Measurements from ENCODE around the gene WIPF1. TPM values are rescaled to one million over a fixed set of nuclear protein-coding genes. Genes with fewer than 3 reads are reported as not detected.

WIPF1 gene
- total RNA-seq, 1 experiment from 2014 or later, result 0.59 TPM

DNA sequence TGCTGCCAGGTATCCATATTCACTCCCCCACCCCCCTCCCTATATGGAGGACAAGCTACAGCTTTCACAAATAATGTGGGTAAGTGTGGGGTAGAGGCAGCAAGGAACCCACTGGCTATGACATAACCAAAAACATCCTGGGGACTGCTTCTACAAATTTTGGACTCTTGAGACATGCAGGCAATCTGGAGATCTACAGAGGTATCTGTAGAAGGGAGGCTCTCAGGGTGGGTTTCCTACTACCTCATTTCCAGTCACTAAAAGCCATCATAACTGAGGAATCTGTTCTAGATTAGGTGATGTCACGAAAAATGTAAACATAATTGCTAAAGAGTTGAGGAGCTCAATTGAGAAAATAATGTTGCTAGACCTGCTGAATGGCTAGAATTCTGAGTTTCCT, 46.8 kb upstream of the WIPF1 start:
- intact Hi-C loops (cut with micrococcal nuclease), result no loop called here
- Histone ChIP-seq H3K9ac (ENCODE audit: low read length) (no peak overlapping the region), H3K36me3 (ENCODE audit: control insufficient read depth in 1 of 2, insufficient read depth in 2 of 2, low read length in 2 of 2) (no peaks in the 10 kb centered on the region), H3K27ac (ENCODE audit: low read depth, low read length) (no peak overlapping the region), H3K9me2 (ENCODE audit: insufficient read depth) (no peaks in the 10 kb centered on the region), H3K4me3 (replicated peaks in 1 of 2; ENCODE audit: low read depth in 1 of 2, low read length in 2 of 2) (no peak overlapping the region), H4K20me1 (ENCODE audit: insufficient read depth) (no peaks in the 10 kb centered on the region), H3K9me3 (ENCODE audit: control insufficient read depth in 1 of 2, insufficient read depth in 1 of 2, low read depth in 1 of 2, low read length in 2 of 2) (peaks cover 0 to 6% of the 10 kb centered on the region in 2 experiments; a peak in 1 of 4 replicates), H3K4me2 (ENCODE audit: low read length) (no peak overlapping the region), H3K4me1 (ENCODE audit: control insufficient read depth in 1 of 2, insufficient read depth in 2 of 2, low read length in 2 of 2) (no peaks in the 10 kb centered on the region), H2AFZ (ENCODE audit: low read depth, low read length, poor library complexity, severe bottlenecking) (no peak overlapping the region), H3K27me3 (ENCODE audit: insufficient read depth, low read length) (no peaks in the 10 kb centered on the region), H3K79me2 (ENCODE audit: insufficient read depth, low read length) (no peaks in the 10 kb centered on the region)
- ChIA-PET CTCF (no interaction called here), POLR2A (no interaction called here), RAD21 (ENCODE audit: low non-redundant PET in 1 of 2, low total read pairs in 2 of 2, uncharacterized antibody in 2 of 2, unreplicated experiment in 2 of 2) (no interaction called here)
- DNase-seq (ENCODE audit: low read depth, low spot score) (no peak), ATAC-seq (no peak)
- TF ChIP-seq RAD21 (IDR thresholded peaks at IDR 0.05; ENCODE audit: low read depth), result no peak
- no peak for TF ChIP-seq EGR1 (IDR thresholded peaks at IDR 0.05; ENCODE audit: low read depth)
- no peak for TF ChIP-seq EZH2 (IDR thresholded peaks at IDR 0.05)
- TF ChIP-seq JUND (IDR thresholded peaks at IDR 0.05), result no peak
- TF ChIP-seq, protein P1, sequence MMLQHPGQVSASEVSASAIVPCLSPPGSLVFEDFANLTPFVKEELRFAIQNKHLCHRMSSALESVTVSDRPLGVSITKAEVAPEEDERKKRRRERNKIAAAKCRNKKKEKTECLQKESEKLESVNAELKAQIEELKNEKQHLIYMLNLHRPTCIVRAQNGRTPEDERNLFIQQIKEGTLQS (IDR thresholded peaks at IDR 0.05), result no peak
- TF ChIP-seq SRF (IDR thresholded peaks at IDR 0.05; ENCODE audit: low read depth), result no peak
- TF ChIP-seq YY1 (IDR thresholded peaks at IDR 0.05; ENCODE audit: extremely low read depth, insufficient replicate concordance, low read depth, low read length), result no peak
- BruUV-seq (replicated peaks), result no TSS peak

DNA sequence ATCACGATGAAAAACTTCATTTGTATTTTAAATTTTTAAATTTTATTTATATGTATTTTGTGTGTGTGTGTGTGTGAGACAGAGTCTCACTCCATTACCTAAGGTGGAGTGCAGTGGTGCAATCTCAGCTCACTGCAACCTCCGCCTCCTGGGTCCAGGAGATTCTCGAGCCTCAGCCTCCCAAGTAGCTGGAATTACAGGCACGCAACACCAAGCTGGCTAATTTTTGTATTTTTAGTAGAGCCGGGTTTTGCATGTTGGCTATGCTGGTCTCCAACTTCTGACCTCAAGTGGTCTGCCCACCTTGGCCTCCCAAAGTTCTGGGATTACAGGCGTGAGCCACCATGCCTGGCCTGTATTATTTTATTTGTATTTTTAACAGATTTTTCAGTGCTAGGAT, 45.8 kb upstream of the WIPF1 start:
- no TSS peak for BruUV-seq (replicated peaks)
- Histone ChIP-seq H4K20me1 (ENCODE audit: insufficient read depth) (no peaks in the 10 kb centered on the region), H3K9me2 (ENCODE audit: insufficient read depth) (no peaks in the 10 kb centered on the region), H3K4me3 (replicated peaks in 1 of 2; ENCODE audit: low read depth in 1 of 2, low read length in 2 of 2) (no peak overlapping the region), H3K27me3 (ENCODE audit: insufficient read depth, low read length) (no peaks in the 10 kb centered on the region), H3K9ac (ENCODE audit: low read length) (no peak overlapping the region), H3K79me2 (ENCODE audit: insufficient read depth, low read length) (no peaks in the 10 kb centered on the region), H3K4me1 (ENCODE audit: control insufficient read depth in 1 of 2, insufficient read depth in 2 of 2, low read length in 2 of 2) (no peaks in the 10 kb centered on the region), H3K9me3 (ENCODE audit: control insufficient read depth in 1 of 2, insufficient read depth in 1 of 2, low read depth in 1 of 2, low read length in 2 of 2) (no peaks in the 10 kb centered on the region), H2AFZ (ENCODE audit: low read depth, low read length, poor library complexity, severe bottlenecking) (no peak overlapping the region), H3K27ac (ENCODE audit: low read depth, low read length) (no peak overlapping the region), H3K36me3 (ENCODE audit: control insufficient read depth in 1 of 2, insufficient read depth in 2 of 2, low read length in 2 of 2) (no peaks in the 10 kb centered on the region), H3K4me2 (ENCODE audit: low read length) (no peak overlapping the region)
- intact Hi-C loops (cut with micrococcal nuclease), result no loop called here
- RAD21 ChIA-PET (ENCODE audit: low non-redundant PET in 1 of 2, low total read pairs in 2 of 2, uncharacterized antibody in 2 of 2, unreplicated experiment in 2 of 2), result no interaction called here
- CTCF ChIA-PET, result no interaction called here
- no peak for DNase-seq (ENCODE audit: low read depth, low spot score)
- no peak for ATAC-seq
- POLR2A ChIA-PET, result no interaction called here
- TF ChIP-seq CEBPB (IDR thresholded peaks at IDR 0.05; ENCODE audit: low read depth), result no peak
- TF ChIP-seq, protein P2, sequence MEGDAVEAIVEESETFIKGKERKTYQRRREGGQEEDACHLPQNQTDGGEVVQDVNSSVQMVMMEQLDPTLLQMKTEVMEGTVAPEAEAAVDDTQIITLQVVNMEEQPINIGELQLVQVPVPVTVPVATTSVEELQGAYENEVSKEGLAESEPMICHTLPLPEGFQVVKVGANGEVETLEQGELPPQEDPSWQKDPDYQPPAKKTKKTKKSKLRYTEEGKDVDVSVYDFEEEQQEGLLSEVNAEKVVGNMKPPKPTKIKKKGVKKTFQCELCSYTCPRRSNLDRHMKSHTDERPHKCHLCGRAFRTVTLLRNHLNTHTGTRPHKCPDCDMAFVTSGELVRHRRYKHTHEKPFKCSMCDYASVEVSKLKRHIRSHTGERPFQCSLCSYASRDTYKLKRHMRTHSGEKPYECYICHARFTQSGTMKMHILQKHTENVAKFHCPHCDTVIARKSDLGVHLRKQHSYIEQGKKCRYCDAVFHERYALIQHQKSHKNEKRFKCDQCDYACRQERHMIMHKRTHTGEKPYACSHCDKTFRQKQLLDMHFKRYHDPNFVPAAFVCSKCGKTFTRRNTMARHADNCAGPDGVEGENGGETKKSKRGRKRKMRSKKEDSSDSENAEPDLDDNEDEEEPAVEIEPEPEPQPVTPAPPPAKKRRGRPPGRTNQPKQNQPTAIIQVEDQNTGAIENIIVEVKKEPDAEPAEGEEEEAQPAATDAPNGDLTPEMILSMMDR (IDR thresholded peaks at IDR 0.05 in 2 of 3, conservative IDR thresholded peaks at IDR 0.05 in 1 of 3; ENCODE audit: borderline replicate concordance in 1 of 3, insufficient read depth in 1 of 3, low read depth in 2 of 3, low read length in 2 of 3), result no peak
- no peak for TF ChIP-seq SIN3A (IDR thresholded peaks at IDR 0.05; ENCODE audit: low read depth)
- TF ChIP-seq EZH2 (IDR thresholded peaks at IDR 0.05), result no peak
- TF ChIP-seq, protein P3, sequence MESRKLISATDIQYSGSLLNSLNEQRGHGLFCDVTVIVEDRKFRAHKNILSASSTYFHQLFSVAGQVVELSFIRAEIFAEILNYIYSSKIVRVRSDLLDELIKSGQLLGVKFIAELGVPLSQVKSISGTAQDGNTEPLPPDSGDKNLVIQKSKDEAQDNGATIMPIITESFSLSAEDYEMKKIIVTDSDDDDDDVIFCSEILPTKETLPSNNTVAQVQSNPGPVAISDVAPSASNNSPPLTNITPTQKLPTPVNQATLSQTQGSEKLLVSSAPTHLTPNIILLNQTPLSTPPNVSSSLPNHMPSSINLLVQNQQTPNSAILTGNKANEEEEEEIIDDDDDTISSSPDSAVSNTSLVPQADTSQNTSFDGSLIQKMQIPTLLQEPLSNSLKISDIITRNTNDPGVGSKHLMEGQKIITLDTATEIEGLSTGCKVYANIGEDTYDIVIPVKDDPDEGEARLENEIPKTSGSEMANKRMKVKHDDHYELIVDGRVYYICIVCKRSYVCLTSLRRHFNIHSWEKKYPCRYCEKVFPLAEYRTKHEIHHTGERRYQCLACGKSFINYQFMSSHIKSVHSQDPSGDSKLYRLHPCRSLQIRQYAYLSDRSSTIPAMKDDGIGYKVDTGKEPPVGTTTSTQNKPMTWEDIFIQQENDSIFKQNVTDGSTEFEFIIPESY (IDR thresholded peaks at IDR 0.05; ENCODE audit: extremely low read depth, insufficient replicate concordance, low read length), result no peak
- no peak for TF ChIP-seq ELF1 (IDR thresholded peaks at IDR 0.05; ENCODE audit: borderline replicate concordance, low read depth)
- no peak for TF ChIP-seq TCF7L2 (IDR thresholded peaks at IDR 0.05; ENCODE audit: borderline replicate concordance, extremely low read depth, insufficient read depth, insufficient read length)
- no peak for TF ChIP-seq RAD21 (IDR thresholded peaks at IDR 0.05; ENCODE audit: low read depth)
- TF ChIP-seq POLR2AphosphoS5 (IDR thresholded peaks at IDR 0.05; ENCODE audit: low read depth, low read length), result no peak
- TF ChIP-seq, protein P1 (IDR thresholded peaks at IDR 0.05), result no peak
- no peak for TF ChIP-seq POLR2A (IDR thresholded peaks at IDR 0.05; ENCODE audit: borderline replicate concordance, extremely low read depth, insufficient read depth, insufficient read length)
- TF ChIP-seq ZNF274 (IDR thresholded peaks at IDR 0.05; ENCODE audit: low read depth, low read length), result no peak
- TF ChIP-seq ZFX (IDR thresholded peaks at IDR 0.05), result no peak
- no peak for TF ChIP-seq EGR1 (IDR thresholded peaks at IDR 0.05; ENCODE audit: low read depth)
- TF ChIP-seq SRF (IDR thresholded peaks at IDR 0.05; ENCODE audit: low read depth), result no peak
- no peak for TF ChIP-seq EZH2phosphoT487 (IDR thresholded peaks at IDR 0.05; ENCODE audit: borderline replicate concordance)

All from HCT116 (cell line).